Measurements from ENCODE around the gene VKORC1. TPM values are rescaled to one million over a fixed set of nuclear protein-coding genes. Genes with fewer than 3 reads are reported as not detected.

Gene VKORC1
- polyA plus RNA-seq, 2 of the 4 experiments (the other 2 are of a cell fraction) = 94.2 to 101 TPM

GRCh38 chr16:31136287-31136662, 41.7 kb upstream of the VKORC1 start:
- ATAC-seq (no peak), FAIRE-seq (no peak), DNase-seq (ENCODE audit: low read depth in 1 of 2, low spot score in 1 of 2) (no peak)
- TF ChIP-seq BCL3 (IDR thresholded peaks at IDR 0.05) (no peak), MAFK (IDR thresholded peaks at IDR 0.05; ENCODE audit: partially characterized antibody) (no peak)
- Histone ChIP-seq H3K4me2 (no peak overlapping the region), H3K4me3 (no peak overlapping the region), H3K4me1 (peaks cover 35% of the 10 kb centered on the region), H3K9me3 (no peaks in the 10 kb centered on the region), H3K27ac (no peak overlapping the region)
- 87% methylated on average over 5 of the region's 6 CpGs for WGBS (ENCODE audit: missing lambda C conversion rate)
- CTCF ChIA-PET = interaction anchor here (1.1 to 1.6 kb wide), 3 partner anchors 9 to 183 kb away, joined by 3 to 6 read pairs (median 5); partner anchors contain the start of gene HSD3B7
- POLR2A ChIA-PET = interaction anchor here (2.9 kb wide), 1 partner anchor 19 kb away, joined by 10 read pairs; the partner anchor contains the start of gene KAT8

- Histone ChIP-seq H3K4me2 (0 out of 3 replicates have a peak within 1 kb of the TSS, but pooled peaks have one; percentile 11), H3K4me3 (no peak within 1 kb of the TSS), H3K4me1 (peaks cover 31% of the 10 kb centered on the region), H3K27ac (no peak within 1 kb of the TSS), H3K9me3 (no peaks in the 10 kb centered on the region)
- FAIRE-seq (no peak), DNase-seq (ENCODE audit: low read depth in 1 of 2, low spot score in 1 of 2) (no peak), ATAC-seq (peak; percentile 9 to 38; a peak in 4 of 6 replicates)
- ChIA-PET CTCF (interaction anchor here (0.6 to 1.7 kb wide), 6 partner anchors 9 to 331 kb away, joined by 3 to 6 read pairs (median 4); partner anchors contain the start of gene HSD3B7), POLR2A (interaction anchor here (2.9 kb wide), 1 partner anchor 18 kb away, joined by 10 read pairs; the partner anchor contains the start of gene KAT8)
- TF ChIP-seq JUNB (IDR thresholded peaks at IDR 0.05) (no peak), USF2 (IDR thresholded peaks at IDR 0.05) (no peak), CBX2 (IDR thresholded peaks at IDR 0.05; ENCODE audit: borderline replicate concordance, low read depth) (no peak), RCOR1 (IDR thresholded peaks at IDR 0.05; ENCODE audit: low read depth, low read length) (no peak), EP300 (IDR thresholded peaks at IDR 0.05) (no peak), NR3C1 (IDR thresholded peaks at IDR 0.05) (no peak), RAD21 (conservative IDR thresholded peaks at IDR 0.05 in 1 of 2, IDR thresholded peaks at IDR 0.05 in 1 of 2) (no peak), EHMT2 (IDR thresholded peaks at IDR 0.05; ENCODE audit: low read depth) (no peak), HMGXB4 (CRISPR knock-in tag; IDR thresholded peaks at IDR 0.05; ENCODE audit: borderline replicate concordance) (no peak)
- WGBS (ENCODE audit: missing lambda C conversion rate) = 65% methylated on average over 19 of the region's 22 CpGs
These were observed 41.1 kb upstream of the VKORC1 start, which contains the start of gene PRSS8 for GRCh38 chr16:31135535-31136286. PRSS8 (minus strand) TSS chr16:31135727; CDS start chr16:31135498, 229 bp downstream.

GRCh38 chr16:31134625-31135534, 40.3 kb upstream of the VKORC1 start:
- Histone ChIP-seq H3K27ac (no peak overlapping the region), H3K4me1 (peaks cover 31% of the 10 kb centered on the region), H3K9me3 (no peaks in the 10 kb centered on the region), H3K4me3 (no peak overlapping the region), H3K4me2 (0 out of 3 replicates have a peak overlapping the region, but pooled peaks have one; percentile 11)
- POLR2A ChIA-PET = interaction anchor here (2.9 kb wide), 1 partner anchor 17 kb away, joined by 10 read pairs; the partner anchor contains the start of gene KAT8
- DNase-seq (ENCODE audit: low read depth in 1 of 2, low spot score in 1 of 2) (no peak), FAIRE-seq (no peak), ATAC-seq (no peak)
- 76% methylated on average over 17 of the region's 18 CpGs for WGBS (ENCODE audit: missing lambda C conversion rate)
- CTCF ChIA-PET = interaction anchor here (0.6 to 1.7 kb wide), 8 partner anchors 8 to 331 kb away, joined by 3 to 6 read pairs (median 4); partner anchors contain the start of gene HSD3B7
- TF ChIP-seq ZNF302 (CRISPR knock-in tag; IDR thresholded peaks at IDR 0.05) = no peak
- TF ChIP-seq RFX5 (IDR thresholded peaks at IDR 0.05) = no peak
- no peak for TF ChIP-seq CEBPB (IDR thresholded peaks at IDR 0.05)
- TF ChIP-seq EHF (CRISPR knock-in tag; IDR thresholded peaks at IDR 0.05) = no peak
- TF ChIP-seq GATA3 (IDR thresholded peaks at IDR 0.05; ENCODE audit: borderline replicate concordance) = no peak
- no peak for TF ChIP-seq REST (IDR thresholded peaks at IDR 0.05)
- TF ChIP-seq MAZ (IDR thresholded peaks at IDR 0.05; ENCODE audit: borderline replicate concordance, low read depth, low read length) = no peak
- no peak for TF ChIP-seq POLR2AphosphoS2 (conservative IDR thresholded peaks at IDR 0.05; ENCODE audit: low read length)
- no peak; the same call in 1 of the 2 replicates for TF ChIP-seq USF2 (IDR thresholded peaks at IDR 0.05)
- no peak for TF ChIP-seq FOSB (CRISPR knock-in tag; IDR thresholded peaks at IDR 0.05)
- TF ChIP-seq SREBF2 (IDR thresholded peaks at IDR 0.05) = no peak
